DOHH2 (cell line): ENCODE data around the gene CD9.

Experiments
- H3F3A ChIP-seq: fragments of 200-600 bp; sonication (generic), shearing (Covaris generic); 2 replicates; pipeline ENCODE4 v1.6.0; 2016; ENCODE audit warnings: antibody characterized with exemption, mild to moderate bottlenecking; ENCODE audit not compliant: control insufficient read depth, insufficient read depth
- H3K27ac ChIP-seq: fragments of 200-600 bp; sonication (generic); 2 replicates; pipeline ENCODE4 v1.5.1; 2014; ENCODE audit warnings: low read depth, mild to moderate bottlenecking, low read length, moderate library complexity
- H3K27me3 ChIP-seq: fragments of 200-600 bp; sonication (generic); 2 replicates; pipeline ENCODE4 v1.6.1; 2014; ENCODE audit warnings: mild to moderate bottlenecking, low read length, mixed read lengths; ENCODE audit not compliant: control insufficient read depth
- H3K36me3 ChIP-seq: fragments of 200-600 bp; sonication (generic); 2 replicates; pipeline ENCODE4 v1.6.1; 2014; ENCODE audit warnings: mild to moderate bottlenecking, low read length, moderate library complexity, mixed read lengths; ENCODE audit not compliant: control insufficient read depth
- H3K4me1 ChIP-seq: fragments of 200-600 bp; sonication (generic); 2 replicates; pipeline ENCODE4 v1.6.1; 2014; ENCODE audit warnings: mild to moderate bottlenecking, low read length, mixed read lengths; ENCODE audit not compliant: control insufficient read depth
- H3K4me2 ChIP-seq: fragments of 200-600 bp; sonication (generic); 2 replicates; pipeline ENCODE4 v1.6.0; 2014; ENCODE audit warnings: mild to moderate bottlenecking, low read length, moderate library complexity
- H3K4me3 ChIP-seq: fragments of 200-600 bp; sonication (generic); 2 replicates; pipeline ENCODE4 v1.5.1; 2014; ENCODE audit warnings: mild to moderate bottlenecking, low read length, mixed read lengths
- H3K79me2 ChIP-seq: fragments of 200-600 bp; sonication (generic); 2 replicates; pipeline ENCODE4 v1.6.1; 2014; ENCODE audit warnings: mild to moderate bottlenecking, low read length, mixed read lengths; ENCODE audit not compliant: control insufficient read depth
- H3K9me2 ChIP-seq: fragments of 200-600 bp; sonication (generic); replicated peaks from 2 replicates; pipeline ENCODE4 v1.6.1; 2014; ENCODE audit warnings: mild to moderate bottlenecking, low read length, mixed read lengths; ENCODE audit not compliant: control insufficient read depth
- H3K9me3 ChIP-seq: fragments of 200-600 bp; sonication (generic); 2 replicates; pipeline ENCODE4 v1.6.1; 2014; ENCODE audit warnings: antibody characterized with exemption, low read length, mixed read lengths; ENCODE audit not compliant: control insufficient read depth, insufficient read depth
- H4K20me1 ChIP-seq: fragments of 200-600 bp; sonication (generic); 2 replicates; pipeline ENCODE4 v1.6.0; 2014; ENCODE audit warnings: low read depth, mild to moderate bottlenecking, antibody characterized with exemption, low read length, moderate library complexity; ENCODE audit not compliant: control insufficient read depth, insufficient read depth
- EZH2phosphoT487 ChIP-seq: fragments of 200-600 bp; sonication (generic); IDR thresholded peaks from 2 replicates; pipeline ENCODE4 v1.6.1; 2017; ENCODE audit warnings: borderline replicate concordance, mild to moderate bottlenecking, antibody characterized with exemption, low read length, moderate library complexity, mixed read lengths
- TF ChIP-seq, protein P1 (sequence below): fragments of 200-600 bp; sonication (generic); IDR thresholded peaks from one replicate; pipeline ENCODE4 v1.5.1; 2014; ENCODE audit warnings: antibody characterized with exemption, mild to moderate bottlenecking, low read depth, low read length; ENCODE audit not compliant: poor library complexity, severe bottlenecking

CD9 gene

DNA sequence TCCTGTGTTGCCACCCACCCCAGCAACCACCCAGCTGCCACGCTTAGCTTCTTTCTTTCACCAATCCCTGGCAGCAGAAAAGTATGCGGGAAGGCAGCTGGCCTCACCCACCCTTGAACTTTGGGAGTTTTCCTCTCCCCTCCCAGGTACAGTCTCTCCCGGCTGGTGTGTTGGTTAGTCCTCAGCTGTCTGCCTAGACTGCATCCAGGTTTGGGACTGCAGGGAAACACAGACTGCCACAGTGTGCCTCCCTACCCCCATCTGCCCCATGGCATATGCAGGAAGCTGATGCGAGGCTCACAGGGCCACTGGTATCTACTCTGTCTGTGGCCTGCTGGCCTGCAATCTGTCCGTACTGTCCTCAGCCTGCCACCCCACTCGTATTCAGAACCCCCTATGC, 2.1 kb downstream of the CD9 start:
- Histone ChIP-seq H3K9me2 (no peaks in the 10 kb centered on the region), H3K36me3 (no peaks in the 10 kb centered on the region), H3K27me3 (peaks cover 44% of the 10 kb centered on the region), H3K4me3 (no peak overlapping the region), H3K4me2 (no peak overlapping the region), H4K20me1 (no peaks in the 10 kb centered on the region), H3K27ac (no peak overlapping the region), H3K9me3 (no peaks in the 10 kb centered on the region), H3K79me2 (no peaks in the 10 kb centered on the region), H3F3A (no peaks in the 10 kb centered on the region), H3K4me1 (no peaks in the 10 kb centered on the region)
- no peak for TF ChIP-seq EZH2phosphoT487
- TF ChIP-seq, protein P1, sequence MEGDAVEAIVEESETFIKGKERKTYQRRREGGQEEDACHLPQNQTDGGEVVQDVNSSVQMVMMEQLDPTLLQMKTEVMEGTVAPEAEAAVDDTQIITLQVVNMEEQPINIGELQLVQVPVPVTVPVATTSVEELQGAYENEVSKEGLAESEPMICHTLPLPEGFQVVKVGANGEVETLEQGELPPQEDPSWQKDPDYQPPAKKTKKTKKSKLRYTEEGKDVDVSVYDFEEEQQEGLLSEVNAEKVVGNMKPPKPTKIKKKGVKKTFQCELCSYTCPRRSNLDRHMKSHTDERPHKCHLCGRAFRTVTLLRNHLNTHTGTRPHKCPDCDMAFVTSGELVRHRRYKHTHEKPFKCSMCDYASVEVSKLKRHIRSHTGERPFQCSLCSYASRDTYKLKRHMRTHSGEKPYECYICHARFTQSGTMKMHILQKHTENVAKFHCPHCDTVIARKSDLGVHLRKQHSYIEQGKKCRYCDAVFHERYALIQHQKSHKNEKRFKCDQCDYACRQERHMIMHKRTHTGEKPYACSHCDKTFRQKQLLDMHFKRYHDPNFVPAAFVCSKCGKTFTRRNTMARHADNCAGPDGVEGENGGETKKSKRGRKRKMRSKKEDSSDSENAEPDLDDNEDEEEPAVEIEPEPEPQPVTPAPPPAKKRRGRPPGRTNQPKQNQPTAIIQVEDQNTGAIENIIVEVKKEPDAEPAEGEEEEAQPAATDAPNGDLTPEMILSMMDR, result no peak

DNA sequence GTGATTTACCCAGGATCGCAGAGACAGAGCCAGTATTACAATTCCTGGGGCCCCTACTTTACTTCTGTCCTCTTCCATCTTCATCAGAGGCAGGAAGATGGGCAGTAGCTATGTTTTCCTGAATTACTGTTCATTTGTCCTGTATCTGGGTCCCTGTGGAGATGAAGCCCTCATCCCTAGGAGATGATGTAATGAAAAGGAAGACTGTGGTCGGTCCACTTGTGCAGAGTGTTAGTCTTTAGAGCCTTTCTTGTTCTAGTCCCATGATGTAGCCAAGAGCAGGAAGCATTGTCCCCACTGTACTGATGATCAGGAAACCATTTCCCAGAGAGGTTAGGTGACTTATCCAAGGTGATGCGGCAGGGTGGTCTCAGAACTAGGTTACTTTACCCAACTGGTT, 2.6 kb downstream of the CD9 start:
- H3K9me3 ChIP-seq, result no peaks in the 10 kb centered on the region
- TF ChIP-seq, protein P1, result no peak
- TF ChIP-seq EZH2phosphoT487, result no peak
- H3K27ac ChIP-seq, result no peak overlapping the region
- no peaks in the 10 kb centered on the region for H4K20me1 ChIP-seq
- no peaks in the 10 kb centered on the region for H3K36me3 ChIP-seq
- no peak overlapping the region for H3K4me2 ChIP-seq
- no peak overlapping the region for H3K4me3 ChIP-seq
- H3F3A ChIP-seq, result no peaks in the 10 kb centered on the region
- H3K4me1 ChIP-seq, result no peaks in the 10 kb centered on the region
- no peaks in the 10 kb centered on the region for H3K79me2 ChIP-seq
- H3K9me2 ChIP-seq, result no peaks in the 10 kb centered on the region
- H3K27me3 ChIP-seq, result peaks cover 45% of the 10 kb centered on the region

DNA sequence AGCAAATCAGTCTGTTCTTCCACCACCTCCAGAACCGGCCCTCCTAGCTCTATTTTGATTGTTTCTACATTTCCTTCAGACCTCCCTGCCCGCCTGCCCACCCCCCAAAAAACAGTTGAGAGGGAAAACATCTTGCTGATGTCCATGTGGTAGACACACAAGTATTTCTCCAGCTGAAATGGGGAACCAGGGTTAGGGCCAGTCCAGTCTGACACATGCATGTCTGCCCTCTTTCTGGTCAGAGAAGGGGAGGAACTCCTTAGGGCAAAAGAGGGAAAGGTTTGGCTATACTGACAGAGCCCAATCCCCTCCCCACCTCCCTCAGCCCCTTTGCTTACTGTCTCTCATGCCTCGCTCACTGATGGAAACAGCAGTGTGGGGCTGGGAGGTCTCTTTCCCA, 3.4 kb downstream of the CD9 start:
- H3K27me3 ChIP-seq, result peaks cover 37% of the 10 kb centered on the region
- H3K9me2 ChIP-seq, result no peaks in the 10 kb centered on the region
- no peak overlapping the region for H3K4me2 ChIP-seq
- H4K20me1 ChIP-seq, result no peaks in the 10 kb centered on the region
- no peaks in the 10 kb centered on the region for H3K9me3 ChIP-seq
- H3K79me2 ChIP-seq, result no peaks in the 10 kb centered on the region
- H3K4me3 ChIP-seq, result no peak overlapping the region
- H3F3A ChIP-seq, result no peaks in the 10 kb centered on the region
- TF ChIP-seq, protein P1, result no peak
- no peak for TF ChIP-seq EZH2phosphoT487
- H3K4me1 ChIP-seq, result no peaks in the 10 kb centered on the region
- H3K27ac ChIP-seq, result no peak overlapping the region
- H3K36me3 ChIP-seq, result no peaks in the 10 kb centered on the region

DNA sequence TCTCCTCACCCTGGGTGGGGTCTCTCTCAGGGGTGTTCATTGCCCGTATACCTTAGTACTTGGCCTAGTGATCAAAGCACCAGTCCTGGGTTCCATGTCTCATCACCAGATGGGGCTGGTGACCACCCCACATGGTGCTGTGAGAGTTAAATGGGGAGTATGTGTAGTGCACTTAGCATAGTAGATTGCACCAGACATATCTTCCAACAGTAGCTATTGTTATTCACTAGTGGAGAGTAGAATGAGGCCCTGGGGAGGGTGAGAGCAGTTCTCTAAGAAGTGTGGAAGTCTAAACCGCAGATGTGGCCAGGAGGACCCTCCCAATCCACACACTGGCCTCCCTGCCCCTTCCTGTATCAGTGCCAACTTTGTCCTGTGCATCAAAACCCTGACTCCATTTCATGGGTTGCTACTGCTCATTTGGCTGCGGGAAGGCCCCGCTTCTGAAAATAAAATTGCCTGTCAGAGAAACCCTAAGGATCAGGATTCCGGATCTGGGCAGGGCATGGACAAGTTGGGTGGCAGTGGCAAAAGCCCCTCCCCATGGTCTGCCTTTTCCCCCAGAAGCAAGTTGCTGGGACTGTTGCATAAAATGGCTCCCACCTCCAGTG, 4.4 kb downstream of the CD9 start:
- Histone ChIP-seq H4K20me1 (no peaks in the 10 kb centered on the region), H3K36me3 (no peaks in the 10 kb centered on the region), H3F3A (no peaks in the 10 kb centered on the region), H3K9me3 (no peaks in the 10 kb centered on the region), H3K4me2 (no peak overlapping the region), H3K27me3 (peaks cover 27% of the 10 kb centered on the region), H3K4me3 (no peak overlapping the region), H3K79me2 (no peaks in the 10 kb centered on the region), H3K27ac (no peak overlapping the region), H3K9me2 (no peaks in the 10 kb centered on the region), H3K4me1 (no peaks in the 10 kb centered on the region)
- TF ChIP-seq EZH2phosphoT487, result no peak
- TF ChIP-seq, protein P1, result no peak
